DND-41 (cell line): ENCODE data around the gene DHH.

Experiments
- ATAC-seq: fragments of 200-7000 bp; cut with Tn5 transposase; 3 replicates; pipeline ENCODE4 v1.9.1; 2021; ENCODE audit warnings: low read depth; ENCODE audit not compliant: insufficient read depth
- DNase-seq: peaks from one replicate; pipeline ENCODE4 v3.0.0-alpha.2; 2020
- H2AFZ ChIP-seq: 2 replicates; pipeline ENCODE4 v1.6.0; 2012; ENCODE audit warnings: low read depth, low read length
- H3K27ac ChIP-seq: 2 replicates; pipeline ENCODE4 v1.5.1; 2012; ENCODE audit warnings: low read length, inconsistent platforms
- H3K27me3 ChIP-seq: fragments of 200-600 bp; sonication (generic); 2 replicates; pipeline ENCODE4 v1.6.0; 2012; ENCODE audit warnings: low read length, mild to moderate bottlenecking, inconsistent platforms; ENCODE audit not compliant: insufficient read depth, poor library complexity
- H3K36me3 ChIP-seq: 2 replicates; pipeline ENCODE4 v1.5.1; 2012; ENCODE audit warnings: low read length, inconsistent platforms; ENCODE audit not compliant: insufficient read depth
- H3K4me1 ChIP-seq: 2 replicates; pipeline ENCODE4 v1.5.1; 2012; ENCODE audit warnings: mild to moderate bottlenecking, low read length; ENCODE audit not compliant: insufficient read depth
- H3K4me2 ChIP-seq: 2 replicates; pipeline ENCODE4 v1.6.0; 2012; ENCODE audit warnings: mild to moderate bottlenecking, moderate library complexity, low read length, inconsistent platforms; ENCODE audit not compliant: insufficient read depth
- H3K4me3 ChIP-seq, 2 experiments: fragments of 200-600 bp in 1 of 2; shearing (Covaris generic) in 1 of 2; 2 replicates each; pipeline ENCODE4 v1.5.1; 2012 to 2016; ENCODE audit warnings: inconsistent platforms in 2 of 2, low read length in 2 of 2, mild to moderate bottlenecking in 2 of 2, low read depth in 1 of 2, moderate library complexity in 1 of 2
- H3K79me2 ChIP-seq: 2 replicates; pipeline ENCODE4 v1.6.0; 2012; ENCODE audit warnings: low read length, inconsistent platforms; ENCODE audit not compliant: insufficient read depth
- H3K9ac ChIP-seq: 2 replicates; pipeline ENCODE4 v1.6.0; 2012; ENCODE audit warnings: low read depth, mild to moderate bottlenecking, inconsistent platforms, low read length, moderate library complexity
- H3K9me3 ChIP-seq: 2 replicates; pipeline ENCODE4 v1.5.1; 2012; ENCODE audit warnings: low read length, moderate library complexity, mild to moderate bottlenecking, inconsistent platforms; ENCODE audit not compliant: insufficient read depth, severe bottlenecking
- H4K20me1 ChIP-seq: 2 replicates; pipeline ENCODE4 v1.6.0; 2012; ENCODE audit warnings: low read length; ENCODE audit not compliant: insufficient read depth
- EZH2 ChIP-seq: IDR thresholded peaks from 3 replicates; pipeline ENCODE4 v1.6.1; 2012; ENCODE audit warnings: borderline replicate concordance, low read depth, mild to moderate bottlenecking, moderate library complexity, low read length, inconsistent platforms; ENCODE audit not compliant: severe bottlenecking
- TF ChIP-seq, protein P1 (sequence below): IDR thresholded peaks from 2 replicates; pipeline ENCODE4 v1.5.1; 2012; ENCODE audit warnings: borderline replicate concordance, low read length, moderate library complexity, mild to moderate bottlenecking; ENCODE audit not compliant: poor library complexity, severe bottlenecking; ENCODE audit errors: extremely low read depth

DHH gene

GRCh38 chr12:49069507-49070346 lies 24.9 kb downstream of the DHH start, which contains the start of gene RHEBL1:
RHEBL1 (minus strand) TSS chr12:49069979; CDS start chr12:49069785, 194 bp downstream.
- peak; percentile 98 for ATAC-seq
- no peaks in the 10 kb centered on the region for H3K9me3 ChIP-seq
- H3K27ac ChIP-seq: peak within 1 kb of the TSS; percentile 93
- no peaks in the 10 kb centered on the region for H3K27me3 ChIP-seq
- peaks cover 13% of the 10 kb centered on the region; the same call in 1 of the 2 replicates for H3K79me2 ChIP-seq
- peak within 1 kb of the TSS; percentile 86 to 90 for H3K4me3 ChIP-seq
- peak within 1 kb of the TSS; percentile 85 for H3K4me2 ChIP-seq
- H3K36me3 ChIP-seq: peaks cover 12% of the 10 kb centered on the region
- H2AFZ ChIP-seq: peak within 1 kb of the TSS; percentile 99
- peak within 1 kb of the TSS; percentile 76 for H3K9ac ChIP-seq
- H3K4me1 ChIP-seq: peaks cover 20% of the 10 kb centered on the region
- DNase-seq: peak; percentile 100
- TF ChIP-seq, protein P1, sequence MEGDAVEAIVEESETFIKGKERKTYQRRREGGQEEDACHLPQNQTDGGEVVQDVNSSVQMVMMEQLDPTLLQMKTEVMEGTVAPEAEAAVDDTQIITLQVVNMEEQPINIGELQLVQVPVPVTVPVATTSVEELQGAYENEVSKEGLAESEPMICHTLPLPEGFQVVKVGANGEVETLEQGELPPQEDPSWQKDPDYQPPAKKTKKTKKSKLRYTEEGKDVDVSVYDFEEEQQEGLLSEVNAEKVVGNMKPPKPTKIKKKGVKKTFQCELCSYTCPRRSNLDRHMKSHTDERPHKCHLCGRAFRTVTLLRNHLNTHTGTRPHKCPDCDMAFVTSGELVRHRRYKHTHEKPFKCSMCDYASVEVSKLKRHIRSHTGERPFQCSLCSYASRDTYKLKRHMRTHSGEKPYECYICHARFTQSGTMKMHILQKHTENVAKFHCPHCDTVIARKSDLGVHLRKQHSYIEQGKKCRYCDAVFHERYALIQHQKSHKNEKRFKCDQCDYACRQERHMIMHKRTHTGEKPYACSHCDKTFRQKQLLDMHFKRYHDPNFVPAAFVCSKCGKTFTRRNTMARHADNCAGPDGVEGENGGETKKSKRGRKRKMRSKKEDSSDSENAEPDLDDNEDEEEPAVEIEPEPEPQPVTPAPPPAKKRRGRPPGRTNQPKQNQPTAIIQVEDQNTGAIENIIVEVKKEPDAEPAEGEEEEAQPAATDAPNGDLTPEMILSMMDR: peak; percentile 53
- TF ChIP-seq EZH2: no peak
- no peaks in the 10 kb centered on the region for H4K20me1 ChIP-seq

GRCh38 chr12:49068879-49069506 lies 25.6 kb downstream of the DHH start:
- ATAC-seq (no peak), DNase-seq (no peak)
- H3K4me3 ChIP-seq: peak overlapping the region; percentile 86 to 90
- H3K4me1 ChIP-seq: peaks cover 20% of the 10 kb centered on the region
- peaks cover 13% of the 10 kb centered on the region; the same call in 1 of the 2 replicates for H3K79me2 ChIP-seq
- H3K9ac ChIP-seq: peak overlapping the region; percentile 76
- no peaks in the 10 kb centered on the region for H3K27me3 ChIP-seq
- no peaks in the 10 kb centered on the region for H4K20me1 ChIP-seq
- H3K27ac ChIP-seq: peak overlapping the region; percentile 82
- H2AFZ ChIP-seq: peak overlapping the region; percentile 99
- H3K9me3 ChIP-seq: no peaks in the 10 kb centered on the region
- no peak for TF ChIP-seq EZH2
- TF ChIP-seq, protein P1: no peak
- peaks cover 16% of the 10 kb centered on the region for H3K36me3 ChIP-seq
- peak overlapping the region; percentile 85 for H3K4me2 ChIP-seq

GRCh38 chr12:49066120-49066519 lies 28.5 kb downstream of the DHH start:
- Histone ChIP-seq H3K4me2 (no peak overlapping the region), H2AFZ (no peak overlapping the region), H3K27ac (no peak overlapping the region), H3K4me1 (peaks cover 34% of the 10 kb centered on the region), H3K9me3 (no peaks in the 10 kb centered on the region), H3K79me2 (peaks cover 19% of the 10 kb centered on the region), H3K4me3 (no peak overlapping the region), H4K20me1 (no peaks in the 10 kb centered on the region), H3K27me3 (no peaks in the 10 kb centered on the region), H3K9ac (no peak overlapping the region), H3K36me3 (peaks cover 16% of the 10 kb centered on the region)
- ATAC-seq (no peak), DNase-seq (no peak)
- no peak for TF ChIP-seq EZH2
- TF ChIP-seq, protein P1: no peak
